IMR-90 (cell line): ENCODE data around the gene MPND. TPM values are rescaled to one million over a fixed set of nuclear protein-coding genes. Genes with fewer than 3 reads are reported as not detected.

Source experiments
- ATAC-seq: fragments of 200-7000 bp; cut with Tn5 transposase; 2 replicates; pipeline ENCODE4 v1.9.1; 2020; ENCODE audit warnings: low read depth, mild to moderate bottlenecking, moderate library complexity
- BruUV-seq: library from RNA; stranded (reverse); fragments of 400-500 nt; replicated peaks from 2 replicates; lab custom pipeline; 2021; lab: Mats Ljungman, UMichigan
- CTCF ChIA-PET: fragments of 300-600 bp; formaldehyde crosslinking; extraction: SDS; loops from one replicate; lab custom pipeline; 2021; ENCODE audit warnings: antibody characterized with exemption; lab: Yijun Ruan, JAX
- POLR2A ChIA-PET: fragments of 300-600 bp; sonication (Branson Sonifier 250); formaldehyde crosslinking; loops from one replicate; lab custom pipeline; 2022; ENCODE audit warnings: antibody characterized with exemption; ENCODE audit not compliant: unreplicated experiment; lab: Charles Lee
- DNase-seq: peaks from one replicate; pipeline ENCODE4 v3.0.0; 2013
- H2AFZ ChIP-seq: replicated peaks from 2 replicates; pipeline ENCODE3; 2013; ENCODE audit warnings: low read length, mild to moderate bottlenecking; ENCODE audit not compliant: poor library complexity
- H2AK5ac ChIP-seq: 2 replicates; pipeline ENCODE4 v1.6.1; 2013; ENCODE audit warnings: low read depth, low read length, inconsistent platforms
- H2AK9ac ChIP-seq: replicated peaks from 2 replicates; pipeline ENCODE3; 2013; ENCODE audit warnings: mild to moderate bottlenecking, low read depth, low read length, moderate library complexity; ENCODE audit not compliant: poor library complexity
- H2BK120ac ChIP-seq: 2 replicates; pipeline ENCODE4 v1.6.1; 2013; ENCODE audit warnings: low read depth, low read length, inconsistent platforms
- H2BK15ac ChIP-seq: 3 replicates; pipeline ENCODE4 v1.6.1; 2013; ENCODE audit warnings: low read depth, low read length, inconsistent platforms
- H2BK20ac ChIP-seq: 2 replicates; pipeline ENCODE4 v1.6.1; 2013; ENCODE audit warnings: low read depth, mild to moderate bottlenecking, inconsistent platforms, low read length, moderate library complexity
- H2BK5ac ChIP-seq: 2 replicates; pipeline ENCODE4 v1.6.1; 2013; ENCODE audit warnings: mild to moderate bottlenecking, low read depth, low read length, inconsistent platforms; ENCODE audit not compliant: poor library complexity, severe bottlenecking
- H3K14ac ChIP-seq: replicated peaks from 2 replicates; pipeline ENCODE4 v1.6.1; 2013; ENCODE audit warnings: low read depth, low read length, inconsistent platforms
- H3K18ac ChIP-seq: 2 replicates; pipeline ENCODE4 v1.6.1; 2013; ENCODE audit warnings: low read depth, low read length, control low read depth
- H3K23ac ChIP-seq: 2 replicates; pipeline ENCODE4 v1.6.1; 2013; ENCODE audit warnings: low read depth, low read length, inconsistent platforms
- H3K27ac ChIP-seq: 2 replicates; pipeline ENCODE4 v1.5.1; 2013; ENCODE audit warnings: mild to moderate bottlenecking, control low read depth, low read length; ENCODE audit not compliant: insufficient read depth
- H3K27me3 ChIP-seq: 2 replicates; pipeline ENCODE4 v1.6.1; 2013; ENCODE audit warnings: low read length; ENCODE audit not compliant: control insufficient read depth, insufficient read depth
- H3K36me3 ChIP-seq: 2 replicates; pipeline ENCODE4 v1.6.1; 2013; ENCODE audit warnings: low read length, mixed read lengths; ENCODE audit not compliant: control insufficient read depth, insufficient read depth
- H3K4ac ChIP-seq: 2 replicates; pipeline ENCODE4 v1.6.1; 2013; ENCODE audit warnings: low read depth, low read length, inconsistent platforms
- H3K4me1 ChIP-seq: 2 replicates; pipeline ENCODE4 v1.6.1; 2013; ENCODE audit warnings: low read length, mixed read lengths; ENCODE audit not compliant: control insufficient read depth, insufficient read depth
- H3K4me2 ChIP-seq: 2 replicates; pipeline ENCODE4 v1.6.1; 2013; ENCODE audit warnings: low read depth, mild to moderate bottlenecking, control low read depth, low read length, moderate library complexity
- H3K4me3 ChIP-seq: 2 replicates; pipeline ENCODE4 v1.5.1; 2013; ENCODE audit warnings: low read depth, mild to moderate bottlenecking, control low read depth, low read length, moderate library complexity; ENCODE audit not compliant: insufficient read depth
- H3K56ac ChIP-seq: 2 replicates; pipeline ENCODE4 v1.6.1; 2013; ENCODE audit warnings: low read length, inconsistent platforms; ENCODE audit not compliant: insufficient read depth; ENCODE audit errors: extremely low read depth
- H3K79me1 ChIP-seq, 2 experiments: 2 replicates each; pipeline ENCODE4 v1.6.1; 2013; ENCODE audit warnings: low read length in 2 of 2, inconsistent platforms in 1 of 2, low read depth in 1 of 2
- H3K9ac ChIP-seq: 2 replicates; pipeline ENCODE4 v1.6.1; 2013; ENCODE audit warnings: low read depth, low read length, control low read depth
- H3K9me1 ChIP-seq: 2 replicates; pipeline ENCODE4 v1.6.1; 2013; ENCODE audit warnings: low read length, inconsistent platforms; ENCODE audit not compliant: insufficient read depth
- H3K9me3 ChIP-seq: 2 replicates; pipeline ENCODE4 v1.6.1; 2013; ENCODE audit warnings: low read length; ENCODE audit not compliant: control insufficient read depth, insufficient read depth
- H4K20me1 ChIP-seq: 2 replicates; pipeline ENCODE4 v1.6.1; 2013; ENCODE audit warnings: low read length, inconsistent platforms; ENCODE audit not compliant: insufficient read depth
- H4K5ac ChIP-seq: 2 replicates; pipeline ENCODE4 v1.6.1; 2013; ENCODE audit warnings: mild to moderate bottlenecking, low read depth, low read length, control low read depth
- H4K8ac ChIP-seq, 2 experiments: 2 replicates each; pipeline ENCODE4 v1.6.1; 2013; ENCODE audit warnings: low read depth in 2 of 2, low read length in 2 of 2, control low read depth in 1 of 2, inconsistent platforms in 1 of 2
- H4K91ac ChIP-seq: 2 replicates; pipeline ENCODE4 v1.6.1; 2013; ENCODE audit warnings: low read depth, low read length, inconsistent platforms; ENCODE audit not compliant: insufficient read depth
- BHLHE40 ChIP-seq: fragments of 150-350 bp; IDR thresholded peaks from 2 replicates; pipeline ENCODE4 v1.6.1; 2016; ENCODE audit warnings: mild to moderate bottlenecking, low read depth, low read length
- CEBPB ChIP-seq: IDR thresholded peaks from 2 replicates; pipeline ENCODE4 v1.6.1; 2012; ENCODE audit warnings: low read depth, low read length, improper control_type of control experiment
- CHD1 ChIP-seq: IDR thresholded peaks from 2 replicates; pipeline ENCODE4 v1.6.1; 2012; ENCODE audit warnings: low read depth, low read length, improper control_type of control experiment
- FOS ChIP-seq: fragments of 150-350 bp; IDR thresholded peaks from 2 replicates; pipeline ENCODE4 v1.6.1; 2016; ENCODE audit warnings: low read depth, low read length
- MAFK ChIP-seq: IDR thresholded peaks from 2 replicates; pipeline ENCODE4 v1.6.1; 2012; ENCODE audit warnings: low read depth, low read length, improper control_type of control experiment
- MAZ ChIP-seq: IDR thresholded peaks from 2 replicates; pipeline ENCODE4 v1.6.1; 2012; ENCODE audit warnings: low read depth, mild to moderate bottlenecking, low read length, improper control_type of control experiment, moderate library complexity, borderline replicate concordance
- MXI1 ChIP-seq: IDR thresholded peaks from 2 replicates; pipeline ENCODE4 v1.6.1; 2012; ENCODE audit warnings: low read depth, mild to moderate bottlenecking, low read length, moderate library complexity, borderline replicate concordance
- NFE2L2 ChIP-seq: fragments of 150-350 bp; IDR thresholded peaks from 2 replicates; pipeline ENCODE4 v1.6.1; 2016; ENCODE audit warnings: low read depth, mild to moderate bottlenecking, low read length
- POLR2A ChIP-seq: IDR thresholded peaks from 2 replicates; pipeline ENCODE4 v1.6.1; 2012; ENCODE audit warnings: mild to moderate bottlenecking, low read depth, low read length
- RAD21 ChIP-seq: IDR thresholded peaks from 2 replicates; pipeline ENCODE4 v1.6.1; 2012; ENCODE audit warnings: low read length, improper control_type of control experiment
- RCOR1 ChIP-seq: IDR thresholded peaks from 2 replicates; pipeline ENCODE4 v1.6.1; 2012; ENCODE audit warnings: mild to moderate bottlenecking, low read length, improper control_type of control experiment; ENCODE audit not compliant: insufficient replicate concordance
- RFX5 ChIP-seq: IDR thresholded peaks from 2 replicates; pipeline ENCODE4 v1.8.0; 2012; ENCODE audit warnings: low read depth, mild to moderate bottlenecking, low read length, moderate library complexity
- SMC3 ChIP-seq: fragments of 150-350 bp; IDR thresholded peaks from 2 replicates; pipeline ENCODE4 v1.6.1; 2016; ENCODE audit warnings: low read depth, mild to moderate bottlenecking, antibody characterized with exemption, low read length, moderate library complexity
- whole genome bisulfite sequencing, 2 experiments: methylation state at CpG; one replicate each; pipeline versions ENCODE4 v1.1.5 to v1.1.7; 2013; ENCODE audit warnings: missing lambda C conversion rate in 2 of 2; ENCODE audit not compliant: insufficient read length in 1 of 2; ENCODE audit errors: extremely low coverage in 2 of 2; 5-methylcytosine and 5-hydroxymethylcytosine counted together
- dilution Hi-C: fragments of 300-500 bp; cut with HindIII; formaldehyde crosslinking; loops from one replicate; pipeline ENCODE4 v1.14.3; 2018; ENCODE audit warnings: low sequenced_read_pairs; ENCODE audit not compliant: unreplicated experiment
- in situ Hi-C: fragments of 300-500 bp; cut with MboI; formaldehyde crosslinking; loops from 3 replicates; pipeline ENCODE4 v1.14.3; 2019; ENCODE audit warnings: low sequenced_read_pairs, inconsistent platforms, mixed read lengths
- intact Hi-C: fragments of 100-400 bp; cut with micrococcal nuclease; formaldehyde crosslinking; loops from 2 replicates; pipeline ENCODE4 v1.10.0; 2022
- polyA plus RNA-seq, 3 experiments: library from polyadenylated mRNA; depleted of rRNA; stranded (reverse); fragments of >200 nt; gene quantifications; 2 replicates each; pipeline ENCODE4 v1.2.3, GENCODE V29; 2012; ENCODE audit warnings: low replicate concordance in 1 of 3
- total RNA-seq: library from RNA; depleted of rRNA; stranded (reverse); fragments of >200 nt; gene quantifications from 2 replicates; pipeline ENCODE4 v1.2.3, GENCODE V29; 2012
- TF ChIP-seq, protein P1 (sequence below): fragments of 150-350 bp; IDR thresholded peaks from 2 replicates; pipeline ENCODE4 v1.6.1; 2016; ENCODE audit warnings: low read depth, mild to moderate bottlenecking, low read length, moderate library complexity, borderline replicate concordance
- TF ChIP-seq, protein P2 (sequence below): fragments of 150-350 bp; IDR thresholded peaks from 2 replicates; pipeline ENCODE4 v1.6.1; 2017; ENCODE audit warnings: mild to moderate bottlenecking, antibody characterized with exemption, low read length, low read depth
- TF ChIP-seq, protein P3 (sequence below): conservative IDR thresholded peaks from 2 replicates; pipeline ENCODE4 v1.5.1; 2012; ENCODE audit warnings: mild to moderate bottlenecking, low read depth, low read length, improper control_type of control experiment

Gene MPND
- total and polyA plus RNA-seq, 2 of the 4 experiments (the other 2 are of a cell fraction), result 2.3 to 8.1 TPM

DNA sequence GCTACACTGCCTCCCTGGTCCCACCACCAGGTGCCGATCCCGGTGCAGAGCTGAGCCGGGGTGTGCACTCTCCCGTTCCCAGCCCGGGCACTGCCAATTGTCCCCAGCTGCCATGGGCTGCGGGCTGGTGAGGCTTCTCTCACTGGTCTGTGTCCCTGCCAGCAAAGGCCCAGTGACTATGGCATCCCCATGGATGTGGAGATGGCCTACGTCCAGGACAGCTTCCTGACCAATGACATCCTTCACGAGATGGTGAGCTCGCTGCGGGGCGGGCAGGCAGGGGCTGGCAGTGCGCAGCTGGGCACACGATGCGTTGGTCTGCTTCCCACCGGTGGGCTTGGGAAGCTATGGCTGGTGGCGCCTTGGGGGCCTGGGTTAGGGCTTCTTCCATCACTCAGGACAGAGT lies 14.6 kb downstream of the MPND start:
- no TSS peak for BruUV-seq

More for the DNA sequence above, 14.6 kb downstream of the MPND start:
- H3K23ac ChIP-seq, result no peak overlapping the region
- H3K4me1 ChIP-seq, result peaks cover 10% of the 10 kb centered on the region; the same call in 1 of the 2 replicates
- peaks cover 0 to 9% of the 10 kb centered on the region in 2 experiments; a peak in 3 of 4 replicates for H3K79me1 ChIP-seq
- H3K56ac ChIP-seq, result no peak overlapping the region
- H2BK15ac ChIP-seq, result no peak overlapping the region
- H3K4me2 ChIP-seq, result no peak overlapping the region
- no peak overlapping the region for H3K18ac ChIP-seq
- no peak for ATAC-seq
- H2AFZ ChIP-seq, result no peak overlapping the region
- no peak overlapping the region for H2BK20ac ChIP-seq
- POLR2A ChIA-PET, result no interaction called here
- H3K36me3 ChIP-seq, result peaks cover 38% of the 10 kb centered on the region
- H3K27me3 ChIP-seq, result no peaks in the 10 kb centered on the region
- no peak overlapping the region for H2AK9ac ChIP-seq
- no peak overlapping the region for H3K27ac ChIP-seq
- H4K91ac ChIP-seq, result no peak overlapping the region
- H2BK5ac ChIP-seq, result no peak overlapping the region
- WGBS, 2 experiments, result 100% methylated on average over 7 of the region's 16 CpGs; no CpG with 5 or more reads in 1 of the 2 experiments
- peaks cover 11% of the 10 kb centered on the region for H4K20me1 ChIP-seq
- H3K14ac ChIP-seq, result no peak overlapping the region
- H3K9me1 ChIP-seq, result no peaks in the 10 kb centered on the region
- no peak overlapping the region for H3K4me3 ChIP-seq
- in situ Hi-C loops, result no loop called here
- no peak overlapping the region for H2AK5ac ChIP-seq
- dilution Hi-C loops, result no loop called here
- no peak for DNase-seq
- TF ChIP-seq RAD21, result no peak
- TF ChIP-seq, protein P1, sequence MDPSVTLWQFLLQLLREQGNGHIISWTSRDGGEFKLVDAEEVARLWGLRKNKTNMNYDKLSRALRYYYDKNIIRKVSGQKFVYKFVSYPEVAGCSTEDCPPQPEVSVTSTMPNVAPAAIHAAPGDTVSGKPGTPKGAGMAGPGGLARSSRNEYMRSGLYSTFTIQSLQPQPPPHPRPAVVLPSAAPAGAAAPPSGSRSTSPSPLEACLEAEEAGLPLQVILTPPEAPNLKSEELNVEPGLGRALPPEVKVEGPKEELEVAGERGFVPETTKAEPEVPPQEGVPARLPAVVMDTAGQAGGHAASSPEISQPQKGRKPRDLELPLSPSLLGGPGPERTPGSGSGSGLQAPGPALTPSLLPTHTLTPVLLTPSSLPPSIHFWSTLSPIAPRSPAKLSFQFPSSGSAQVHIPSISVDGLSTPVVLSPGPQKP, result no peak
- TF ChIP-seq POLR2A, result no peak
- TF ChIP-seq MAFK, result no peak
- no peak for TF ChIP-seq MXI1
- TF ChIP-seq, protein P2, sequence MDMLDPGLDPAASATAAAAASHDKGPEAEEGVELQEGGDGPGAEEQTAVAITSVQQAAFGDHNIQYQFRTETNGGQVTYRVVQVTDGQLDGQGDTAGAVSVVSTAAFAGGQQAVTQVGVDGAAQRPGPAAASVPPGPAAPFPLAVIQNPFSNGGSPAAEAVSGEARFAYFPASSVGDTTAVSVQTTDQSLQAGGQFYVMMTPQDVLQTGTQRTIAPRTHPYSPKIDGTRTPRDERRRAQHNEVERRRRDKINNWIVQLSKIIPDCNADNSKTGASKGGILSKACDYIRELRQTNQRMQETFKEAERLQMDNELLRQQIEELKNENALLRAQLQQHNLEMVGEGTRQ, result no peak
- TF ChIP-seq, protein P3, sequence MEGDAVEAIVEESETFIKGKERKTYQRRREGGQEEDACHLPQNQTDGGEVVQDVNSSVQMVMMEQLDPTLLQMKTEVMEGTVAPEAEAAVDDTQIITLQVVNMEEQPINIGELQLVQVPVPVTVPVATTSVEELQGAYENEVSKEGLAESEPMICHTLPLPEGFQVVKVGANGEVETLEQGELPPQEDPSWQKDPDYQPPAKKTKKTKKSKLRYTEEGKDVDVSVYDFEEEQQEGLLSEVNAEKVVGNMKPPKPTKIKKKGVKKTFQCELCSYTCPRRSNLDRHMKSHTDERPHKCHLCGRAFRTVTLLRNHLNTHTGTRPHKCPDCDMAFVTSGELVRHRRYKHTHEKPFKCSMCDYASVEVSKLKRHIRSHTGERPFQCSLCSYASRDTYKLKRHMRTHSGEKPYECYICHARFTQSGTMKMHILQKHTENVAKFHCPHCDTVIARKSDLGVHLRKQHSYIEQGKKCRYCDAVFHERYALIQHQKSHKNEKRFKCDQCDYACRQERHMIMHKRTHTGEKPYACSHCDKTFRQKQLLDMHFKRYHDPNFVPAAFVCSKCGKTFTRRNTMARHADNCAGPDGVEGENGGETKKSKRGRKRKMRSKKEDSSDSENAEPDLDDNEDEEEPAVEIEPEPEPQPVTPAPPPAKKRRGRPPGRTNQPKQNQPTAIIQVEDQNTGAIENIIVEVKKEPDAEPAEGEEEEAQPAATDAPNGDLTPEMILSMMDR, result no peak
- TF ChIP-seq FOS, result no peak
- no peak for TF ChIP-seq CHD1
- no peak for TF ChIP-seq RFX5
- TF ChIP-seq BHLHE40, result no peak
- TF ChIP-seq SMC3, result no peak
- no peak for TF ChIP-seq RCOR1
- TF ChIP-seq NFE2L2, result no peak
- TF ChIP-seq MAZ, result no peak
- TF ChIP-seq CEBPB, result no peak
- no peak overlapping the region for H3K9ac ChIP-seq
- no peak overlapping the region for H2BK120ac ChIP-seq
- CTCF ChIA-PET, result no interaction called here
- intact Hi-C loops, result no loop called here
- H3K4ac ChIP-seq, result no peak overlapping the region
- H4K5ac ChIP-seq, result no peak overlapping the region
- no peaks in the 10 kb centered on the region for H3K9me3 ChIP-seq
- H4K8ac ChIP-seq, result no peak overlapping the region
